GM12864 (cell line): Measurements from ENCODE around the gene PRKX.
"Not testable (repeated sequence)": the region's sequence is repeated elsewhere in the genome, so short reads cannot be mapped to it uniquely, and the experiment has no call there.

Experiments
- DNase-seq: peaks from one replicate; pipeline ENCODE4 v3.0.0-alpha.2; 2011; ENCODE audit warnings: low read depth
- H3K4me3 ChIP-seq: 2 replicates; pipeline ENCODE4 v1.5.1; 2011; ENCODE audit warnings: mild to moderate bottlenecking, low read depth, low read length, control low read depth
- CTCF ChIP-seq: IDR thresholded peaks from 2 replicates; pipeline ENCODE4 v1.5.1; 2011; ENCODE audit warnings: low read depth, mild to moderate bottlenecking, moderate library complexity, low read length, control low read depth, inconsistent platforms; ENCODE audit errors: missing control alignments

Gene PRKX

GRCh38 chrX:3631196-3631595, 82.3 kb downstream of the PRKX start:
- no peak for TF ChIP-seq CTCF
- DNase-seq, result no peak
- H3K4me3 ChIP-seq, result no peak overlapping the region

GRCh38 chrX:3627594-3627993, 85.9 kb downstream of the PRKX start:
- no peak overlapping the region for H3K4me3 ChIP-seq
- no peak for TF ChIP-seq CTCF
- no peak for DNase-seq

- DNase-seq, result no peak
- no peak for TF ChIP-seq CTCF
- H3K4me3 ChIP-seq, result no peak overlapping the region
Observed at GRCh38 chrX:3621414-3621813, 92.0 kb downstream of the PRKX start.

- not testable (repeated sequence) for DNase-seq, H3K4me3 ChIP-seq
Observed at GRCh38 chrX:3611744-3612143, 101.7 kb downstream of the PRKX start.

- DNase-seq, result no peak
- no peak for TF ChIP-seq CTCF
- no peak overlapping the region for H3K4me3 ChIP-seq
Observed at GRCh38 chrX:3609810-3610209, 103.6 kb downstream of the PRKX start.

GRCh38 chrX:3603026-3603661, 110.3 kb downstream of the PRKX start:
- no peak for DNase-seq
- H3K4me3 ChIP-seq, result no peak overlapping the region
- TF ChIP-seq CTCF, result no peak

- no peak for DNase-seq
- H3K4me3 ChIP-seq, result no peak overlapping the region
- no peak for TF ChIP-seq CTCF
Observed at GRCh38 chrX:3599802-3600430, 113.5 kb downstream of the PRKX start.
